LNCAP (cell line): ENCODE results near the gene CDK5RAP2.

Experiments used
- TF ChIP-seq, protein P1 (sequence below): fragments of 450-650 bp; IDR thresholded peaks from 2 replicates; pipeline ENCODE4 v1.5.1; 2017; ENCODE audit warnings: mild to moderate bottlenecking

CDK5RAP2 gene

DNA sequence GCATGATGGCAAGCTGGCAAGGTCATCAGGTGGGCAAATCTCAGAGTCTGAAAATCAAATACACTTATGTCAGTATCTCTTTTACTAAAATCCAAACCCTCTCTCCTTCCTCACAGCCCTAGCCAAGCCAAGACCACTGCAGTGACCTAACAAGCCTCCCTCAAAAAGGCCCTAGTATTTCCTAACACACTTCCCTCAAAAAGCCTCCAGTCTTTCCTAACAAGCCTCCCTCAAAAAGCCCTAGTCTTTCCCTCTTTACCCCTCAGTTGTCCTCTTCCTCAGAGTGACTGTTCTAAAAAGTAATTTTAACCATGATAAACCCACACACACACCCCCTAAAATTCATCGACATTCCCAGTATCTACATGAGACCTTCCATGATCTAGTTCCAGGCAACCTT is 140.0 kb downstream of the CDK5RAP2 start:
- TF ChIP-seq, protein P1, sequence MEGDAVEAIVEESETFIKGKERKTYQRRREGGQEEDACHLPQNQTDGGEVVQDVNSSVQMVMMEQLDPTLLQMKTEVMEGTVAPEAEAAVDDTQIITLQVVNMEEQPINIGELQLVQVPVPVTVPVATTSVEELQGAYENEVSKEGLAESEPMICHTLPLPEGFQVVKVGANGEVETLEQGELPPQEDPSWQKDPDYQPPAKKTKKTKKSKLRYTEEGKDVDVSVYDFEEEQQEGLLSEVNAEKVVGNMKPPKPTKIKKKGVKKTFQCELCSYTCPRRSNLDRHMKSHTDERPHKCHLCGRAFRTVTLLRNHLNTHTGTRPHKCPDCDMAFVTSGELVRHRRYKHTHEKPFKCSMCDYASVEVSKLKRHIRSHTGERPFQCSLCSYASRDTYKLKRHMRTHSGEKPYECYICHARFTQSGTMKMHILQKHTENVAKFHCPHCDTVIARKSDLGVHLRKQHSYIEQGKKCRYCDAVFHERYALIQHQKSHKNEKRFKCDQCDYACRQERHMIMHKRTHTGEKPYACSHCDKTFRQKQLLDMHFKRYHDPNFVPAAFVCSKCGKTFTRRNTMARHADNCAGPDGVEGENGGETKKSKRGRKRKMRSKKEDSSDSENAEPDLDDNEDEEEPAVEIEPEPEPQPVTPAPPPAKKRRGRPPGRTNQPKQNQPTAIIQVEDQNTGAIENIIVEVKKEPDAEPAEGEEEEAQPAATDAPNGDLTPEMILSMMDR = no peak

DNA sequence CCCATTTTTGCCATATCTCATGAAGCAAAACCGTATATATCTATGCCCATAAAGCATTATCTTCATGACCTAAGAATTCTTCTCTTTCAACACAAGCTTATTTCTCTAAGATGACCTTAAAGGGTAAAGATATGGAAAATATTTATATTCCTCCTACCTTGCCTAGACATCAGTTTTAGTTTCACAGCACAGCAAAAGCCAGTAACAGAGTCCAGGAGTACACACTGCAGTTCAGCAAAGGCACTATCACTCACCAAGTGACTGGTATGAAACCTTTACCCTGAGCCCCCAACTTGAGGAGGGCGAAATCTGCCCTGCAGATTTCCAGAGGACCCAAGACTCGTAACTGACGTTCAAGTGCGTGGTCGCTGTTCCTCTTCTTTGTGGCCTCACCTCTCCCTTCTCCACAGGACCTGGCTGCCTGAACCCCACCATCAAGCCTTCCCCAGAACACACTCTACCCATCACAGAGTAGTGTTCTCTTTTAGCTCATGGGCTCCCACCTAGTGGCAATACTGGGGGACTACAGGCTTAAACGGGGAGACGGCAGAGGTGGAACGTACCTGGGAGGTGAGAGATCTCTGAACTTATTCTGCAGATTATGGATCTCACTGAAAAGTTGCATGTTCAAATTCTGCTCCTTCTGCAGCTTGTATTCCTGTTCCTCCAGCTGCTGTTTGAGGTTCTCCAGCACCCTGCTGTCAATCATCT is 141.0 kb downstream of the CDK5RAP2 start:
- TF ChIP-seq, protein P1 = peak; percentile 56

DNA sequence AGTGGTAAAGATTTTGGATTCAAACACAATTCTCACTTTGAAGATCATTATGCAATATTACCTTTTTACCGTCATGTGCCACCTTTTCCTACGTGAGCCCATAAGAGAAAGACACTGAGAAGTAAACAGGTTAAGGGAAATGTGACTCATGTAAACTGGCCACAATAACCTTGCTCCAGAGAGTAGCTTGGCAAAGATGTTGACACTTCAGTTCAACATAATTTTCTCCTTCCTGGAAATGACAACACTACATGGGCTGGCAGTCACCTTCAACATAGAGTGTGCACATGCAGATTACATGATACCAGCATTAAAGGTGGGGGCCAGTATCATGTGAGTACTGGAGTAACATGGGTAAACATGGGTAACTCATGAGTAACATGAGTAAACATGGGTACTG is 141.9 kb downstream of the CDK5RAP2 start:
- TF ChIP-seq, protein P1 = no peak

DNA sequence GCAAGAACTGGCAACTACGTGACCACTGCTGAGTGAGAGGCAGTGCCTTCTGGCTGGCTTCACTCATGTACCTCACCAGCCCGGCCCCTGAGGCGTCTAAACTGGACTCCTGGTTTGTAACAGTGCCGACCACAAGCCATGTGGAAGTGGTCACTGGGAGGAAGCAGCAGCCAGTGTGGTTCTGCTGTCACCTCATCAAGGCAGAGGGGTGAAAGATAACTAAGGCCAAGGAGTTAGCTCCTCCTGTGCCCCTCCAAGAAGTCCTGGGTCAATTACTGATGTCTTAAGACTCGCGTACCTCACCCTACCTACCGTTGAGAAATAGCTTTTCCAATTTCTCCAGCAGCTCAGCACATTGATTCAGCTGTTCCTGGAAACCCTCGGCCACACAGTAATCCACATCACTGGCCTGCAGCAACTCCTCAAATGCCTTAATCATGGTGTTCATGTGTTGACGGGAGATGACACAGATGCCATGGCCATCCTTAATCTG is 142.9 kb downstream of the CDK5RAP2 start:
- TF ChIP-seq, protein P1 = no peak

DNA sequence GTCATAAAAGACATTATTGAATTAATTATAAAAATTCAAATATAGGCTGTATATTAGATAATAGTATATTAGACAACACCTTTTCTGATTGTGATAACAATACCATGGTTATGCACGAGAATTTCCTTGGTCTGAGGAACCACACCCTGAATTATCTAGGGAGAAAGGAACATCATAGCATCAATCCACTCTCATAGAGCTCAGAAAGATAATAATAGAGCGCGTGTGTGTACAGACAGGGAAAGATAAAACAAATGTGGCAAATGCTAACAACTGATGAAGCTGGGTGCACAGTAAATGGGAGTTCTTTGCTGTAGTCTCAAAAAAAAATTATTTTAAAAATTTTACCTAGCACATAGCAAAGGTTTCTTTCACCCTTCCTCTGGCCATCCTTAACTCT is 143.5 kb downstream of the CDK5RAP2 start:
- TF ChIP-seq, protein P1 = no peak

DNA sequence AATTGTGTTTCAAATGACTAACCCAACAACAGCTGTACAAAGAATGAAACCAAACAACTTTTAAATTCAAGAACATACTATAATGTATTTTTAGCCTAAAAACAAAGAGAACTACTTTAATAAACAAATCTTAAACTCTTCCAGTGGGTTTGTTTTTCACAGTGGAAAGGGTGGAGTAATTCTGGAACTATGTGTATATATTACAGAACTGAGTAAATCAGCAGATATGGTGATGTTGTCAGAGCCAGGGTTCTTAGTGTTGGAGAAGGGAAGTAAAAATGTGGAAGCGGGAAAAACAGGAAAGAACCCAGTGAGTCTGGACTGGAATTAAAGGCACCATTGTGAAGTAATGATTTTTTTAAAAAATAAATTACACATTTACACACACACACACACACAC is 144.9 kb downstream of the CDK5RAP2 start:
- TF ChIP-seq, protein P1 = no peak

DNA sequence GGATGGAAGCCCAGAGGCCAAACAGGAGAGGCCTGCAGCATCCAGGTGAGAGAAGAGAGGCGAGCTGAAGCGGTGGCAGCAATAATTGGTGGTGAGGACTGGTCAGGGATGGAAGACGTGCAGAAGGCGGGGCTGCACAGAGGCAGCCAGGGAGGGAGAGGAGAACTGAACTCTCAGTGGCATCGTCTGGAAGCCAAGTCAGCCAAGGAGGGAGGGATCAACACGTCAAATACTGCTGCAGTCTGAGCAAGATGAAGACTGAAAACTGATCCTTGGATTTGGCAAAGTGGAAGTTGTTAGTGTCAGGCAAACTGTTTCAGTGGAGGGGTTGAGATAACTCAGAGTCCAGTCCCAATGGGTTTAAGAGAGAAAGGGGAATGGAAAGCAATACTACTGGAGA is 145.4 kb downstream of the CDK5RAP2 start:
- TF ChIP-seq, protein P1 = no peak
